HL-60 (cell line): Measurements from ENCODE around the gene OPN3.

Experiments
- DNase-seq, 2 experiments: peaks; one replicate each; pipeline ENCODE4 v3.0.0-alpha.2; 2010 to 2020; ENCODE audit warnings: low read depth in 1 of 2, low spot score in 1 of 2
- H3K27ac ChIP-seq: fragments of 250-450 bp; sonication (Bioruptor Pico); replicated peaks from 2 replicates; pipeline ENCODE4 v1.5.1; 2020; ENCODE audit warnings: mild to moderate bottlenecking, moderate library complexity
- H3K27me3 ChIP-seq: fragments of 250-450 bp; sonication (Bioruptor Pico); 2 replicates; pipeline ENCODE4 v1.5.1; 2021; ENCODE audit warnings: mild to moderate bottlenecking, moderate library complexity; ENCODE audit not compliant: insufficient read depth, poor library complexity, severe bottlenecking
- H3K4me3 ChIP-seq: replicated peaks from 2 replicates; pipeline ENCODE4 v1.5.1; 2011; ENCODE audit warnings: mild to moderate bottlenecking, control low read depth, low read length; ENCODE audit not compliant: insufficient read depth
- CTCF ChIP-seq: IDR thresholded peaks from one replicate; pipeline ENCODE4 v1.5.1; 2011; ENCODE audit warnings: low read length, control low read depth, inconsistent platforms; ENCODE audit not compliant: insufficient read depth
- GABPA ChIP-seq: IDR thresholded peaks from 2 replicates; pipeline ENCODE4 v1.6.1; 2012; ENCODE audit warnings: low read depth
- POLR2AphosphoS5 ChIP-seq: IDR thresholded peaks from 2 replicates; pipeline ENCODE4 v1.6.1; 2012; ENCODE audit warnings: low read depth
- REST ChIP-seq: IDR thresholded peaks from 2 replicates; pipeline ENCODE4 v1.6.1; 2012; ENCODE audit warnings: low read depth; ENCODE audit not compliant: insufficient replicate concordance
- SPI1 ChIP-seq: IDR thresholded peaks from 2 replicates; pipeline ENCODE4 v1.6.1; 2012; ENCODE audit warnings: low read depth, mild to moderate bottlenecking, borderline replicate concordance

The OPN3 gene

DNA sequence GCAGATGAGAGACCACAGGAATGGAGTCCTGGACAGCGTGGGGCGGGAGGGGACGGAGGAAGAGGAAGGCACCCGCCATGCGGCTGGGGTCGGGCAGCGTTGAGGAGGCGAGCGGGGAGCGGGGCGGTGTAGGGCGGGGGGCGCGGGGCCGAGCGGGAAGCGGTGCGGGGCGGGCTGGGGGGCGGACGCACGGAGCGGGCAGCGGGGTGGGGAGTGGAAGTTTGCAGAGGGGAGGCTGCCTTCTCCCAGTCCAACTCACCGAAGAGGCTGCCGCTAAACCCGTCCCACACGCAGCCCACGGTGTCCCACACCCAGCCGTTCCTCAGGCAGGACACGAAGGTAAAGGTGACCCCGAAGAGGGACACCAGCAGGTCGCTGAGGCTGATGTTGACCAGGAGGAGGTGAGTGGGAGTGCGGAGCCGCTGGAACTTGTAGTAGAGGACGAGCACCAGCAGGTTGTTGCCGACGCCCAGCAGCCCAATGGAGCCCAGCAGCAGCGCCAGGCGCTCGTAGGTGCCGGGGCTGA lies 483 bp downstream of the OPN3 start:
- peak in 1 of 2 experiments; percentile 50 for DNase-seq
- peak overlapping the region; percentile 81 for H3K4me3 ChIP-seq
- H3K27me3 ChIP-seq, result no peaks in the 10 kb centered on the region
- TF ChIP-seq POLR2AphosphoS5, result peak; percentile 41; the same call in 1 of the 2 replicates
- TF ChIP-seq GABPA, result no peak
- peak overlapping the region; percentile 88 for H3K27ac ChIP-seq

- TF ChIP-seq SPI1, result no peak
- TF ChIP-seq GABPA, result no peak
- TF ChIP-seq CTCF, result no peak
- no peak for TF ChIP-seq POLR2AphosphoS5
- no peak for TF ChIP-seq REST
- no peak for DNase-seq
- H3K27ac ChIP-seq, result peak overlapping the region; percentile 88
- H3K4me3 ChIP-seq, result peak overlapping the region; percentile 81
- no peaks in the 10 kb centered on the region for H3K27me3 ChIP-seq
Measured at GRCh38 chr1:241638909-241639622, 1.1 kb downstream of the OPN3 start.

DNA sequence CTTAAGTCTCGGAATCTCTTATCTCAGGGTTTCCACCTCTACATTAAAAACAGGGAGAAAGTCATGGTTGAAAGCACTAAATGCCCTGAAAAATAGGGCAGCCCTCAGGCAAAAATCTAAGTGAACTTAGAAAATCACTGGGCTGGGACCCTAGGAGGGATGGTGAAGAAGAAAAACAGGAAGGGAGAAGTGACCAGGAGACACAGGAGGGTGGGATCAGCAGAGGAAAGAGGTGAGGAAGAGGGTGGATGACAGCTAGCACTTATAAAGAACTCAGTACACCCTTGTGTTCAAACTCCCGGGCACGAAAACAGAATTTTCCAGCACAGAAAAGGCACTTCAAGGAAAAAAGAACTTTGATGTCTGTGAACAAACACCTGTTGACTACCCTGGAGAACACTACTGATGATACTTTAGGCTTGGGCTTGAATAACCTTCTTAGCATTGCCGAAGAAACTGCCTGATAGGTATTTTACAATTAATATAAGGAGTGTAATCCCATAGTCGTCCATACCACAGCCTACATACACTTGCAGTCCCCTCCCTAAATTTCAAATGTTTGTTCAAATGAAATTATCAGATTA lies 2.0 kb downstream of the OPN3 start:
- H3K27me3 ChIP-seq, result no peaks in the 10 kb centered on the region
- H3K27ac ChIP-seq, result no peak overlapping the region
- peak overlapping the region; percentile 81 for H3K4me3 ChIP-seq
- peak; percentile 29 for TF ChIP-seq GABPA
- TF ChIP-seq POLR2AphosphoS5, result no peak
- DNase-seq, result no peak

GRCh38 chr1:241637604-241638003 lies 2.6 kb downstream of the OPN3 start:
- Histone ChIP-seq H3K27ac (no peak overlapping the region), H3K4me3 (peak overlapping the region; percentile 81), H3K27me3 (no peaks in the 10 kb centered on the region)
- DNase-seq, result peak; percentile 64 to 82
- TF ChIP-seq REST (no peak), POLR2AphosphoS5 (no peak), CTCF (no peak), SPI1 (peak; percentile 74; the same call in 1 of the 2 replicates), GABPA (no peak)
